Activated CD4-positive, alpha-beta T cell treated with anti-CD3 and anti-CD28 coated beads, Interleukin-2, amount 50 U/mL, for 16 hours (primary cell): ENCODE results near the gene TTLL9.
"Not testable (repeated sequence)": the region's sequence is repeated elsewhere in the genome, so short reads cannot be mapped to it uniquely, and the experiment has no call there.

Experiments used
- DNase-seq: peaks from one replicate; pipeline ENCODE4 v3.0.0-alpha.2; 2020

The TTLL9 gene

DNA sequence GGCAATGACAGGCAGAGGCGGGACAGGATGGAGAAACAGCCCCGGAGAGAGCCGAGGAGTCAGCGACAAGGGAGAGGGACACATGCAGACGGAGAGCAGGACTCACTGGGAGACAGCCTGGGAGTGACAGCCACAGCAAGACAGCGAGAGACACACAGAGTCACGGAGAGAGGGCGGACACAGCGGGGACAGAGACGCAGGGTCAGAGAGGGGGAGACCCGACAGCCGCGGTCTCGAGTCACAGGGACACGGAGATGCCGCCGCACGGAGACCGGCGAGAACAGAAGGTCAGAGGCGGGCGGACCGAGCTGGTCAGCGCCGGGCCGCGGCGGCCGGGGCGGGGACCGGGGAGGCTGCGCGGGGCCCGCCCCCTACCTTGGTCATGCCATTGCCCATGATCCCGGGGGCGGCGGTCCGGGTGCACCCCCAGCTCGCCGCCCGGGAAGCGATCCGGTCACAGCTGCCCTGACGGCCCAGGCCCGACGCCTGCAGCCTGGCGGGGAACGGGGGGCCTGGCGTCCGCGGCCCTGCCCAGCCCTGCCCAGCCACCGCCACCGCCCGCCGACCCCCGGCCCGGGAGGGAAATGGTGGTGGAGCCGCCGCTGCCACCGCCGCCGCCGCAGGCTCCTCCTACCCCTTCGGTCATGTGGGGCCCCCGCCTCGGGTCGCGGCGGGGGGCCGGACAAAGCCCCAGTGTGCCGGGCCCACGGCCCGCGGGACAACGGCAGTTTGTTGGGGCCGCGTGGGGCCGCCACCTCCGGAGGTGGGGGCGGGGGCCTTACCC is at the start of gene TTLL9, which contains the start of gene DUSP15:
TTLL9 (plus strand) TSS at position 693 of the 784 bp plus-strand sequence. CDS start 493 bp downstream, outside the sequence.
DUSP15 (minus strand) TSS at position 586 of the 784 bp plus-strand sequence; CDS start at position 396, 190 bp downstream.
- DNase-seq: no peak

GRCh38 chr20:31821427-31821826 is 49.0 kb upstream of the TTLL9 start:
- no peak for DNase-seq

GRCh38 chr20:31822421-31823330 is 47.8 kb upstream of the TTLL9 start:
- peak; percentile 71 for DNase-seq

GRCh38 chr20:31823360-31824124 is 46.9 kb upstream of the TTLL9 start:
- no peak for DNase-seq

- DNase-seq: no peak
Observed at GRCh38 chr20:31824125-31824485, 46.3 kb upstream of the TTLL9 start.

DNA sequence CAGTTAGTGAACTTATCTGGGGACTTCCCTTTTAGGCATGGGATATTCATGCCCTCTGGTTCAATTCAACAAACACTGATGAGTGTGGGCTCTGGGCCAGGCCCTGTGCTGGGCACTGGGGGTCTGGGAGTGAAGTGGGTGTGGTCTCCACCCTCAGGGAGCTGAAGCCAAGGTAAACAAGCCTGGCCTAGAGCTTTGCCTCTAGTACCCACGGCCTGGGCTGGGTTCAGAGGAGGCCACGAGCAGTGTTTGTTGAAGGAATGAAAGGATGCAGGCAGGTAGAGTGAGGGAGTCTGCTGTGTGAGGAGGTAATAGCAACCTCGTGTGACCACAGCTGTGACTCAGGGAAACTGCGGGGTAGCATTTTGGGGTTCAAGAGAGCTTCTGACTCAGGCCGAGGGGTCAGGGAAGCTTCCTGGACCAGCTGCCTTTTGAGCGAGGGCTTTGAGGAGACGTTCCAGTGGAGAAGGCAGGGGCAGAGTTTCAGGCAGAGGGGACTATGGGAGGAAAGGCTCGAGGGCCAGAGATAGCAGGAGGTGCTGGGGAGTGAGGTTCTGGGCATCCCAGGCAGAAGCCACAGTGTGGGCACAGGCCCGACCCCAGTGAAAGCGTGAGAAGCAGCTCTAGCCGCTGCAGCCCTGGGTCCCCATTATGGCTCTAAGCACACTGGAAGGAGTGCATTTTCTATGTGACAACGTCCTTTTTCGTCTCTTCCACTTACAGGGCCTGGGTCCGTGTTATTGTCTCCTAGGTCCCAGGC is 45.7 kb upstream of the TTLL9 start:
- no peak for DNase-seq

GRCh38 chr20:31826074-31826473 is 44.4 kb upstream of the TTLL9 start:
- no peak for DNase-seq

- DNase-seq: no peak
Observed at GRCh38 chr20:31827059-31827458, 43.4 kb upstream of the TTLL9 start.

GRCh38 chr20:31828016-31828415 is 42.4 kb upstream of the TTLL9 start:
- not testable (repeated sequence) for DNase-seq

DNA sequence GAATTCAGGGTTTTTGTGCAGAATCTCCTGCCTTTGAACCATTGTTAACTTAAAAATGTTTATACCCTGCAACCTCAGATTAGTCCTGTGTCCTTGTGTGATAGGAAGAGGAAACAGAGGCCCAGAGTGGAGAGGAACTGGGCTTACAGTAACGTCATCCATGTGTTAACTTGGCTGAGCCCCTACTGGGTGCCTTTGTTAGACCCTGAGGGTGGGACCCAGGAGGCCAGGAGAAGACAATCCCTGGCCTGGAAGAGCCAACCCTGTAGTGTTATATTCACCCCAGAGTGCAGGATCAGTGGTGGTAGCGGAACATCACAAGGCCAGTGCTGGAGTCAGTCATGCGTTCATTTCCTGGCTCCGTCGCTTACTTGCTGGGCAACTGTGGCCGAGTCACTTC is 40.7 kb upstream of the TTLL9 start:
- no peak for DNase-seq

DNA sequence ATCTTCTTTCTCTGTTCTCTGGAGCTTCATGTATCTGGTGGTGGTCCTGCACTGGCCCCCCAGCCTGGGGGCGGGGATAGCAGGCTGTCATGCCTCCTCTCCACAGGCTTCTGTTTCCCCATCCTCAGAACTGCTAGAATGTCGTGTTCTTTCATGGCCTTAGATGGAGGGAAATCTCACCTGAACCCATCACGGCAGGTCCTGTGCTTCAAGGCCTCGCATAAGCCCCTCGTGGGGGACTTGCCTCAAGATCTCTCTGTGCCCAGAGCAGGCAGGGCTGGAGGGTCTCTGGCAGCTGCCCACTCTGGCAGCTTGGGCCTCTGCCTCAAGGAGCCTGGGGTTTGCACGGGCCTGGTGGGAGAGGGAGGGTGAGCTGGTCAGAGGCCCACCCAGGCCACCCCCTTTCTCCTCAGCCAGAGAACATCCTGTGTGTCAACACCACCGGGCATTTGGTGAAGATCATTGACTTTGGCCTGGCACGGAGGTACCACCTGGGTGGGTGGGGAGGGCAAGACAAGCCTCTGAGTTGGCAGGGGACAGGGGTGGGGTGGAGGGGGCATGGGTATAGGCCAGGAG is 39.9 kb upstream of the TTLL9 start:
- DNase-seq: no peak

DNA sequence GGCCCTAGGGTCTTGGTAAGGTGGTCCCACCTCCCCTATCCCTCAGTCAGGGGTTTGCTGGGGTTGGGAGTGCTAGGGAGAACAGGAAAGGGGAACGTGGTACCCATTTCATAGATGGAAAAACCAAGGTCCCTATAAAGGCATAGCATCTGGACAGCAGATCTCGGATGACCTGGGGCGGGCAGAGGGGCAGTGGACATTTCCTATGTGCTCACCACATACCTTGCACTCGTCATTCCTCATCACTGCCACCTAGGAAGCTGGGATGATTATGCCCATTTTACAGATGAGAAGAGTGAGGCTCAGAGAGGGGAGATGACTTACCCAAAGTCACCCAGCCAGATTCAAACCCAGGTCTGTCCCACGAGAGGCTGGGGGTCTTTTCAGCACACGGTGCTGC is 39.2 kb upstream of the TTLL9 start:
- no peak for DNase-seq

DNA sequence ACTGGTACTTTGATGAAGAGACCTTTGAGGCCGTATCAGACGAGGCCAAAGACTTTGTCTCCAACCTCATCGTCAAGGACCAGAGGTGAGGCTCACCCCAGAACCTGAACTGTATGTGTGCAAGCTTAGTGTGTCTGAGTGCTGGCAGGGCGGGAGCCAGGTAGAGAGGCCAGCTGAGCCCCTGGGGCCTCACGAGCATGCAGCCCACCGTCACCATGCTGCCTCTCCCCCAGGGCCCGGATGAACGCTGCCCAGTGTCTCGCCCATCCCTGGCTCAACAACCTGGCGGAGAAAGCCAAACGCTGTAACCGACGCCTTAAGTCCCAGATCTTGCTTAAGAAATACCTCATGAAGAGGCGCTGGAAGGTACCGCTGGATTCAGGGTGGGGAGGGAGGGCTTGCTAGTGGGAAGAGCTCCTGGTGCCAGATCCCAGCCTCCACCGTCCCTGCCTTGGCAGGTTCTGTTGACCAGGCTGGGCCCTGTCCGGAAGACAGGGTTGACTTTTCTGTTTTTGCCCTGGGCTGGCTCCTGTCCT is 38.6 kb upstream of the TTLL9 start:
- DNase-seq: no peak

DNA sequence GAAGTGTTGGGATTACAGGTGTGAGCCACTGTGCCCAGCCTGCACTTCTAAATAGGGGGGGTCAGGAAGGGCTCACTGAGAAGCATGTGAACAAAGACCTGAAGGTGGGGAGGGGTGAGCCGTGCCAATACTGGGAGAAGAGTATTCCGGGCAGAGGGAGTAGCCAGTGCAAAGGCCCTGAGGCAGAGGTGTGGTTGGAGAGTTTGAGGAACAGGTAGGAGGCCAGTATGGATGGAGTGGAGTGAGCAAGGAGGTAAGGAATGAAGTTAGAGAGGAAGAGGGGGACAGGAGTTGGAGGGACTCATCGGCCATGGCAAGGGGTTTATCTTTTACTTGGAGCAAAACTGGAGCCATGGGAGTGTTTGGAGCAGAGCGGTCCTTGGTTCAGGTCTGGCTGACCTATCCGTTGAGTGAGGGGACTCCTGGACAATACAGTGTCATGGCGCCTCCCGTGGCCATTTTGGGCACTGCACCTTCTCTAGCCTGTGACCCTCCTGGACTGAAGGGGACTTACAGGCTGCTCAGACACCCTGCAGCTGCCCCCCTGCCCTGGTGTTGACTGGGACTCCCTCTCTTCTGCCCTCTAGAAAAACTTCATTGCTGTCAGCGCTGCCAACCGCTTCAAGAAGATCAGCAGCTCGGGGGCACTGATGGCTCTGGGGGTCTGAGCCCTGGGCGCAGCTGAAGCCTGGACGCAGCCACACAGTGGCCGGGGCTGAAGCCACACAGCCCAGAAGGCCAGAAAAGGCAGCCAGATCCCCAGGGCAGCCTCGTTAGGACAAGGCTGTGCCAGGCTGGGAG is 37.1 kb upstream of the TTLL9 start:
- peak; percentile 62 for DNase-seq

- no peak for DNase-seq
Observed at GRCh38 chr20:31833931-31834521, 36.4 kb upstream of the TTLL9 start.

DNA sequence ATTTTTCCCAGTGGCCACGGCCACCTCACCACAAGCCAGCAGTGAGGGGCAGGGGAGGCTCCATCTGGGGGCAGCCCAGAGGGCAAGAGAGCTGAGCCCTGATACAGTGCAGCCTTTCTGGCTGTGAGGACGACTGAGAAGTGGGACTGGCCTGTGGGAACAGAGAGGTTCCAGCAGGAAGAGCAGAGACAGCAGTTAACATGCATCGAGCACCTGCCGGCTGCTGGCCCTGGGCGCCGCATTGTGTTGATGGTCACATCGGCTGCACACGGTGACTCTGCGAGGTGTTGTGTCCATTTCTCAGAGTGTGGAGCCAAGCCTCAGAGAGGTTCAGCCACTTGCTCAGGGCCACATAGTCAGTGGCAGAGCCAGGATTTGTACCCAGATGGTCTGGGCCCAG is 34.9 kb upstream of the TTLL9 start:
- no peak for DNase-seq

- peak; percentile 53 for DNase-seq
Observed at GRCh38 chr20:31835977-31836852, 34.2 kb upstream of the TTLL9 start.

- DNase-seq: no peak
Observed at GRCh38 chr20:31836853-31837608, 33.4 kb upstream of the TTLL9 start.
